K562 treated with DMSO at 1 percent for 12 hours (cell line): ENCODE data around the gene UBFD1. TPM values are rescaled to one million over a fixed set of nuclear protein-coding genes. Genes with fewer than 3 reads are reported as not detected.

Source experiments
- total RNA-seq: library from RNA; unstranded; fragments of 300-600 nt; gene quantifications from 2 replicates; pipeline ENCODE4 v1.2.3, GENCODE V29; 2022; ENCODE audit not compliant: insufficient read depth

Gene UBFD1, protein sequence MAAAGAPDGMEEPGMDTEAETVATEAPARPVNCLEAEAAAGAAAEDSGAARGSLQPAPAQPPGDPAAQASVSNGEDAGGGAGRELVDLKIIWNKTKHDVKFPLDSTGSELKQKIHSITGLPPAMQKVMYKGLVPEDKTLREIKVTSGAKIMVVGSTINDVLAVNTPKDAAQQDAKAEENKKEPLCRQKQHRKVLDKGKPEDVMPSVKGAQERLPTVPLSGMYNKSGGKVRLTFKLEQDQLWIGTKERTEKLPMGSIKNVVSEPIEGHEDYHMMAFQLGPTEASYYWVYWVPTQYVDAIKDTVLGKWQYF
- total RNA-seq = 29.5 and 77.3 TPM in 2 replicates

GRCh38 chr16:23556881-23557778, at the start of gene UBFD1, which contains the start of gene EARS2:
Gene UBFD1 (plus strand): TSS chr16:23557727. CDS start chr16:23557743, 16 bp downstream.
Gene EARS2 (minus strand): TSS chr16:23557350. CDS start chr16:23557343, 7 bp downstream.

GRCh38 chr16:23510164-23510914, 47.2 kb upstream of the UBFD1 start, which contains the start of gene GGA2:
Gene GGA2 (minus strand): TSS chr16:23510494. CDS start chr16:23510411, 83 bp downstream.

DNA sequence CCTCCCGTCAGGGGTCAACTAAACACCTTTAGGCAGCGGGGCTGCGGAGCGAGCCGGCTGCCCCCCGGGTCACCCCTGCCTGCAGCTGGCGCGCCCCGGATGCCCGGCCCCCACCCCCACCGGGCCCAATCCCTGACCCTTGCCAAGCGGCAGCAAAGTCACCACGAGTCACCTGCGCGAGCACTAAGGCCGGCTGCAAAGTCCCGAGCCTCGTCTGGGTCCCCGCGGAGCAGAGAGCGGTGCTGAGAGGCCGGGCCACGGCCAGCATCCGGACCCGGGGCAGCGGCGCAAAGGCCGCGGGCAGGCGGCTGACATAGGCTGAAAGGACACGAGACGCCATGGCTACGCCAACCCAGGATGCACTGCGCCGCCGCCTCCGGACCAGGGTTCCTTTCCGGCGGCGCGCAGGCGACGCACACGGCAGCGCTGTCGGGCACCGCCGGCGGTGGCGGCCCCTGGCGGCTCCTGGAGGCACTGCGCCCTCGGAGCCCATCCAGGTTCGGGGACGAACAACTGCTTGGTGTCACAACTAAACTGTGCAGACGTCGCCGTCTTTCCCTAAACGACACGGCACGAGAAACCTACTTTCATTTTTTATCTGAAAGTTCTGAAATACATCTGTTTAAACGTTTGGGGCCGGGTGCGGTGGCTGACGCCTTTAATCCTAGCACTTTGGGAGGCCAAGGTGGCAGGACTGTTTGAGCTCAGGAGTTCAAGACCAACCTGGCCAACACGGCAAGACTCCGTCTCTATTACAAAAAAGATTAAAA, 38.6 kb downstream of the UBFD1 start, which contains the start of gene NDUFAB1:
TSS of gene NDUFAB1 (minus strand) at position 366 of the 770 bp plus-strand sequence. CDS start at position 340, 26 bp downstream.

Other genes with a start within 250 kb of the UBFD1 start
- gene COG7, start 104.5 kb upstream of the UBFD1 start, total RNA-seq = 7.1 and 16.0 TPM in 2 replicates
- gene GGA2, start 47.2 kb upstream of the UBFD1 start, total RNA-seq = 24.1 and 61.5 TPM in 2 replicates
- 2.9 and 8.6 TPM in 2 replicates for gene EARS2, start 377 bp upstream of the UBFD1 start, total RNA-seq
- 172 and 201 TPM in 2 replicates for gene NDUFAB1, start 38.6 kb downstream of the UBFD1 start, total RNA-seq
- gene PALB2, start 83.6 kb downstream of the UBFD1 start, total RNA-seq = 6.2 and 12.0 TPM in 2 replicates
- 20.5 and 67.6 TPM in 2 replicates for gene DCTN5, start 83.7 kb downstream of the UBFD1 start, total RNA-seq
- 93.5 and 140 TPM in 2 replicates for gene PLK1, start 121.2 kb downstream of the UBFD1 start, total RNA-seq
- gene ERN2, start 155.5 kb downstream of the UBFD1 start, total RNA-seq = 0.28 TPM in 1 of 2 replicates, not detected in the other
- 0.80 and 1.6 TPM in 2 replicates for gene CHP2, start 197.3 kb downstream of the UBFD1 start, total RNA-seq